Effector memory CD4-positive, alpha-beta T cell (primary cell): ENCODE data around the gene ESYT3.
A peak's percentile ranks its signal among the peaks of the same experiment; 100 is the strongest.

ENCODE experiments used
- DNase-seq, 3 donors: peaks; one replicate each; pipeline ENCODE4 v3.0.0-alpha.2; 2020
- H3K27ac ChIP-seq: 2 replicates; pipeline ENCODE4 v1.7.0; 2013; ENCODE audit warnings: mild to moderate bottlenecking, low read length, moderate library complexity; ENCODE audit not compliant: insufficient read depth, poor library complexity, severe bottlenecking
- H3K27me3 ChIP-seq: replicated peaks from 2 replicates; pipeline ENCODE4 v1.7.0; 2013; ENCODE audit warnings: mild to moderate bottlenecking, low read length; ENCODE audit not compliant: insufficient read depth, control insufficient read depth, poor library complexity, severe bottlenecking
- H3K36me3 ChIP-seq: 2 replicates; pipeline ENCODE4 v1.7.0; 2013; ENCODE audit warnings: mild to moderate bottlenecking, low read length, moderate library complexity; ENCODE audit not compliant: control insufficient read depth, insufficient read depth
- H3K4me1 ChIP-seq: 2 replicates; pipeline ENCODE4 v1.7.0; 2013; ENCODE audit warnings: low read length, mild to moderate bottlenecking; ENCODE audit not compliant: control insufficient read depth, insufficient read depth, poor library complexity, severe bottlenecking
- H3K4me3 ChIP-seq: 2 replicates; pipeline ENCODE4 v1.7.0; 2013; ENCODE audit warnings: low read length, low read depth, mild to moderate bottlenecking; ENCODE audit not compliant: insufficient read depth, poor library complexity, severe bottlenecking
- H3K9me3 ChIP-seq: 2 replicates; pipeline ENCODE4 v1.7.0; 2013; ENCODE audit warnings: mild to moderate bottlenecking, low read length, moderate library complexity; ENCODE audit not compliant: control insufficient read depth
- total RNA-seq, 3 donors: gene quantifications; one replicate each; lab custom pipeline; 2026; lab: John Stamatoyannopoulos, UW

Gene ESYT3
- 0 to 0.19 (median 0.09) reads per million in 3 donors for total RNA-seq

- peaks cover 12% of the 10 kb centered on the region for H3K27me3 ChIP-seq
- H3K9me3 ChIP-seq = no peaks in the 10 kb centered on the region
- H3K4me1 ChIP-seq = peaks cover 13% of the 10 kb centered on the region
- H3K27ac ChIP-seq = no peak within 1 kb of the TSS
- H3K36me3 ChIP-seq = no peaks in the 10 kb centered on the region
- peak within 1 kb of the TSS; percentile 50 for H3K4me3 ChIP-seq
- DNase-seq = no peak
These were observed at the start of gene ESYT3 for GRCh38 chr3:138434276-138434874. Gene ESYT3, plus strand, starts transcription at chr3:138434616. Its CDS starts 183 bp downstream, at chr3:138434799.

- H3K27ac ChIP-seq = no peak overlapping the region
- no peaks in the 10 kb centered on the region for H3K27me3 ChIP-seq
- no peaks in the 10 kb centered on the region for H3K9me3 ChIP-seq
- no peaks in the 10 kb centered on the region for H3K4me1 ChIP-seq
- DNase-seq = no peak
- H3K36me3 ChIP-seq = no peaks in the 10 kb centered on the region
- H3K4me3 ChIP-seq = no peak overlapping the region
These were observed 49.4 kb upstream of the ESYT3 start for GRCh38 chr3:138384976-138385375.

- no peak overlapping the region for H3K4me3 ChIP-seq
- H3K36me3 ChIP-seq = no peaks in the 10 kb centered on the region
- H3K27ac ChIP-seq = no peak overlapping the region
- H3K27me3 ChIP-seq = no peaks in the 10 kb centered on the region
- no peaks in the 10 kb centered on the region for H3K9me3 ChIP-seq
- no peak for DNase-seq
- no peaks in the 10 kb centered on the region for H3K4me1 ChIP-seq
These were observed 45.2 kb upstream of the ESYT3 start for GRCh38 chr3:138389144-138389601.

- H3K27me3 ChIP-seq = no peaks in the 10 kb centered on the region
- no peaks in the 10 kb centered on the region for H3K9me3 ChIP-seq
- no peaks in the 10 kb centered on the region for H3K36me3 ChIP-seq
- DNase-seq = no peak
- H3K4me1 ChIP-seq = no peaks in the 10 kb centered on the region
- H3K27ac ChIP-seq = no peak overlapping the region
- H3K4me3 ChIP-seq = no peak overlapping the region
These were observed 44.4 kb upstream of the ESYT3 start for GRCh38 chr3:138389841-138390581.

- no peak overlapping the region for H3K27ac ChIP-seq
- H3K9me3 ChIP-seq = no peaks in the 10 kb centered on the region
- H3K36me3 ChIP-seq = no peaks in the 10 kb centered on the region
- H3K4me1 ChIP-seq = no peaks in the 10 kb centered on the region
- no peak overlapping the region for H3K4me3 ChIP-seq
- no peak for DNase-seq
- H3K27me3 ChIP-seq = no peaks in the 10 kb centered on the region
These were observed 43.9 kb upstream of the ESYT3 start for GRCh38 chr3:138390582-138390932.

- H3K4me3 ChIP-seq = no peak overlapping the region
- no peak for DNase-seq
- no peak overlapping the region for H3K27ac ChIP-seq
- H3K9me3 ChIP-seq = no peaks in the 10 kb centered on the region
- no peaks in the 10 kb centered on the region for H3K4me1 ChIP-seq
- no peaks in the 10 kb centered on the region for H3K27me3 ChIP-seq
- H3K36me3 ChIP-seq = no peaks in the 10 kb centered on the region
These were observed 40.3 kb upstream of the ESYT3 start for GRCh38 chr3:138394156-138394555.

GRCh38 chr3:138394686-138395085 is 39.7 kb upstream of the ESYT3 start:
- DNase-seq = no peak
- H3K4me3 ChIP-seq = no peak overlapping the region
- H3K27ac ChIP-seq = no peak overlapping the region
- no peaks in the 10 kb centered on the region for H3K27me3 ChIP-seq
- H3K36me3 ChIP-seq = no peaks in the 10 kb centered on the region
- no peaks in the 10 kb centered on the region for H3K9me3 ChIP-seq
- no peaks in the 10 kb centered on the region for H3K4me1 ChIP-seq

GRCh38 chr3:138395865-138396751 is 38.3 kb upstream of the ESYT3 start:
- Histone ChIP-seq H3K27me3 (no peaks in the 10 kb centered on the region), H3K4me3 (no peak overlapping the region), H3K27ac (no peak overlapping the region), H3K4me1 (no peaks in the 10 kb centered on the region), H3K36me3 (no peaks in the 10 kb centered on the region), H3K9me3 (no peaks in the 10 kb centered on the region)
- no peak for DNase-seq

GRCh38 chr3:138396752-138397410 is 37.5 kb upstream of the ESYT3 start:
- H3K4me3 ChIP-seq = no peak overlapping the region
- no peak for DNase-seq
- no peaks in the 10 kb centered on the region for H3K27me3 ChIP-seq
- H3K4me1 ChIP-seq = no peaks in the 10 kb centered on the region
- H3K9me3 ChIP-seq = no peaks in the 10 kb centered on the region
- no peak overlapping the region for H3K27ac ChIP-seq
- H3K36me3 ChIP-seq = no peaks in the 10 kb centered on the region
